Activated T-helper 1 cell treated with anti-CD3 and anti-CD28 coated beads, Interleukin-2, amount 50 U/mL, for 16 hours (primary cell): ENCODE measurements around the gene PLEKHA1.

Experiments used
- DNase-seq, 2 donors: peaks; one replicate each; pipeline ENCODE4 v3.0.0-alpha.2; 2020; ENCODE audit warnings: low read depth in 1 of 2, low spot score in 1 of 2

Gene PLEKHA1

DNA sequence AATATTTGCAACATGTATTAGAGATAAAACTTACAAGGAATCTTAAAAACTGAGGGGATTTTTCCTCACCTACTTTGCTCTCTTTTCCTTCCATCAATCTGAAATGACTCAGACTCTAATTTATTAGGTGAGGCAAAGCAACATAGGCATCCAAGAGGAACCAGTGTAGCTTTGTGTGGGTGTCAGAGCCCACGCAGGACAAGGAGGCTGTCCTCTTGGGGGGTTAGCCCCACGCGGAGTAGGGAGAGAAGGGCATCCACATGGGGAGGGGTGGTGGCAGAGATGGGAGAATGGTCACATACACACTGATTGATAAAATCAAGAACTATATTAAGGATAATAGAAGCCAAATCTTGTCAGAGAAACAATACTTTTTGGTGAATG lies 46.1 kb downstream of the PLEKHA1 start:
- DNase-seq: no peak

DNA sequence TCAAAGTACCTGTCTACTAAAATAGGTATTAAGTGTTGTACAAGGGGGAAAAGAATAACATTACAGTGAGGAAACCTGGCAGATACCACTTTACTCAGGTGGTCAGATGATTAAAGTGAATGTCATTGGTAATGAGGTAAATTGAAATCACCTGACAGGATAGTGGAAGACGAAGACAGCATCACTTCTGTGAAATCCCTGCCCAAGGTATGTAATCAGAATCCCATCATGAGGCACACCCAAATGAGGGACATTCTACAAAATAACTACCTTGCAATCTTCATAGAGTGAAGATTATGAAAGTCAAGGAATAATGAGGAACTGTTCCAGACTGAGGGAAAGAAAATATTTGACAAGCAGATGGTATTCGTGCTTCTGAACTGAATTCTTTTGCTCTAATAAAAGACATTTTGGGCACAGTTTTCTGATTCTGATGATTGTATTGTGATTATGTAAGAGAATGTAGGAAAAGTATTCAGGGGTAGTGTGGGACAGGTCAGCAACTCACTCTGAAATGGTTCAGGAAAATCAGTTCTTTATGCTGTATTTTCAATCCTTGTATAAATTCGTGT lies 46.6 kb downstream of the PLEKHA1 start:
- DNase-seq: no peak

DNA sequence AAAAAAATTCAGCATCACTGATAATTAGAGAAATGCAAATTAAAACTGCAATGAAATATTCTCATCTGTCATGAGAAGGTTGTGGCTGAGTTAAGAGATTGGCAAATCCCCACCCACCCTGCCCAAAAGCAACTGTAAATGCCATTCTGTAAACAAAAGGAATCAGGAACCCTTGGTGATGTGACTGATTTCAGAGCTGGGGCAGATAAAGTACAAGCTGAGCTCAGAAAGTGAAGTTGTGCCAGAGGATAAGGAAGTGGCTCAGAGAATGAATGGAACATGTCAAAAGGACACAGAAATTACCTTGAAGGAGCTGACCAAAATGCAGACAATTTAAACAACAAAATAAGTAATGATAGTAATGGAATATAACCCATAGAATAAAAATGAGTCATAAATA lies 47.2 kb downstream of the PLEKHA1 start:
- DNase-seq: no peak

DNA sequence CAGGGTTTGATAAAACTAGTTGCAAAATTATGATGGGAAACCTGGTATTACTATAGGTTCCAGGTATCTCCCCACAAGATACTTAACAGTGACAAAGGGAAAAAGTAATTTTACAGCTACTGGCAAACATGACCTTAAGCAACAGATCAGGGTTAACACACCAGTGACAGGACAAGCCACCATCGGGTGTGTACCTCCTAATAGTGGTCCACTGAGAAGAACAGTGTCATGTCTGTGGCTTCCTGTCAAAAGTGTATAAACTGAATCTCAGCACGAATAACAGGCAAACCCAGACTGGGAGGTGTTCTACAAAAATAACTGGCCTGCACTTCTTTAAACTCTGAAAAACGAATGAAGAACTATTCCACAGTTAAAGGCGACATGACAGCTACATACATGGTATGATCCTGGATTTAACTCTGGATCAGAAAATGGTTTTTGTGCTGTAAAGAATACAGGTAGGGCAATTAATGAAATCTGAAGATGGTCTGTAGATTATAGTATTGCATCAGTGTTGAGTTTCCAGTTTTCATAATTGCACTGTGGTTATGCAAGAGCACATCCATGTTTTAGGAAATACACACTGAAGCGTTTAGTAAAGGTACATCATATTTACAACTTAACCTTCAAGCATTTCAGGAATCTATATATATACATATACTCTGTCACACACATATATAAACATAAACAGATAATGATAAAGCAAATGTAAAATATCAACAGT lies 47.9 kb downstream of the PLEKHA1 start:
- DNase-seq: no peak

DNA sequence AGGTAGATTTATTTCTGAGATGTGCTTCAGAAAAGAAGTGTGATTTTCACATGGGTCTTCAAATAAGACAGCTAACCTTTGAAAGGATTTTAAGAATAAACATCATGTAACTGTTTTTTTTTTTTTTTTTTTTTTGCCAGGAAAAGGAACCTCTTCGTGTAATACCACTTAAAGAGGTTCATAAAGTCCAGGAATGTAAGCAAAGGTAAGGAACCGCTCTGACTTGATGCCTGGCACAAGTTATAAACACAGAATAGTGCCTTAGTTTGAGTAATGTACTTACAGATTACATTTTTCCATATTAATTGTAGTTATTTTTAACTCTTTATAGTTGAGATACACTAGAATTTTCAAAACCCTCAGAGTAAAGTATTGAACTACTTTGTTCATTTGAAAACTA lies 49.6 kb downstream of the PLEKHA1 start:
- no peak for DNase-seq

DNA sequence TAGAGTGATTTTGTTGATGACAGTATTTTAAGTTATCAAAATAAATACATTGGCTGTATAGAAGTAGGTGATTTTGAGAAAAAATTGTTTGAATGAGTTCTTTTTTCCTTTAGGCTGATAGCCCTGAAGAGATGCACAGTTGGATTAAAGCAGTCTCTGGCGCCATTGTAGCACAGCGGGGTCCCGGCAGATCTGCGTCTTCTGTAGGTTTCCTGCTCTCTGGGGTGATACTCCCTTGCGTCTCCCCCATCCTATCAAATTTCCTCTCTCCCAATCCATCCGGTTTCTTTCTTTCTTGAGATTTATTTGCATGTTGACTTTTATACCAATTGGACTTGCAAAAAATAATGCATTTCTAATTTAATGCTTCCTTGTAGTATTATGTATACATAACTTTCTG lies 52.3 kb downstream of the PLEKHA1 start:
- DNase-seq: no peak

DNA sequence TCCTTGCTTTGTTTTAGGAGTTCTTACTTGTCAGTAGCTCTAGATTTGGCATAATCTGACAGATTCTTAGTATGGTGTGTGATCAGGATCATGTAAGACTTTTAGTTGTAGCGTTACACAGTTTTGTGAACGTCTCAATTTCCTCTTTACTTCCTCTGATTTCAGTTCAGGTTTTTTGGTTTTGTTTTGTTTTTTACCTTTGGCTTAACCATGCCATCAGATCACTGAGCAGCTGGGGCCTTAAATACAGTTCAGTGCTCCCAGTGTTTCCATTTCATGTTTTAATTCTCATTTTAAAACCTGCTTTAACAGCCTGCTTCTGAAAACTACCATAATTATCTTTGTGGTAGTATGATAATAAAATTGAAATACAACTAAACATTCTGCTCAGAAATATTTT lies 52.8 kb downstream of the PLEKHA1 start:
- no peak for DNase-seq

DNA sequence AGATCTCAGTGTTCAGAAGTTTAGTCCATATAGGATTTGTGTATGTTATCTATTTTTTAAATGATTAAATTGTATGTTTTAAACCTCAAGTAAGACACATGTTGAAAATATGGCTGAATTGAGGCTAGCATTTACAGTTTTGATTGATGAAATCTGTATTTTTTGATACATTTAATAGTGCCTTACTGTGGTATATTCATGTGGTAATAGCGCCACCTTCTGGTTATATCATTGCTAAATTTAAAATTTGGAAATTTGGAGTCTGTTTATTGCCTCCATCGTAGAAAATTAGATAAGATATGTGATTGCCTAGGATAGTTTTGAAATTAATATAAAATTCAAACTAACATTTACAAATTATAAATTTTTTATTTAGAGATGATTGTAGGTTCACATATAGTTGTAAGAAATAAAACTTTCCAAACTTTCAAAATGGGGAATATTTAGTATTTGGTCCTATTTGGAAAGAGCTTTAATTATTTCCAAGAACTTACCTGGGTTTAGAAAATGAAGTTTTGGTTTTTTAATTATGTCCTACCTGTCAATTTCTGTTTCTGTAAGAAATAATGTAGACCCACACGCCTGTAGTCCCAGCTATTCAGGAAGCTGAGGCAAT lies 60.8 kb downstream of the PLEKHA1 start:
- no peak for DNase-seq

DNA sequence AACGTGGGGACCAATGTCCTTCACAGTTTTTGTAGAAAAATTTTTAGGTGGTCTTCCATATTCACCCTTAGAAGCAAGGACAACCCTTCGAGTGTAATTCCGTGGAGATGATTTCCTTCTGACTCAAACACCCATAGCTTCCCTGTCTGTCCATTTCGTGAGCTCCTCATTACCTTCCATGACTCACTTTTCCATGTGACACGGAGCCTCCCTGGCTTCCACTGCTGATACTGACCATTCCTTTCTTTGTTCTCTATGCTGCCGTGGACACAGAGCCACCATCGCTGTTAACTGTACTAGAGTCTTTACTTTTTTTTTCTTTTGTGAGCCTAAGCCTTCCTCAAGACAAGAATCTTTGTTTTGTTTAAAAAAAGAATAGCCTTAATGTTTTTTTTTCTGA lies 67.5 kb downstream of the PLEKHA1 start:
- DNase-seq: no peak

DNA sequence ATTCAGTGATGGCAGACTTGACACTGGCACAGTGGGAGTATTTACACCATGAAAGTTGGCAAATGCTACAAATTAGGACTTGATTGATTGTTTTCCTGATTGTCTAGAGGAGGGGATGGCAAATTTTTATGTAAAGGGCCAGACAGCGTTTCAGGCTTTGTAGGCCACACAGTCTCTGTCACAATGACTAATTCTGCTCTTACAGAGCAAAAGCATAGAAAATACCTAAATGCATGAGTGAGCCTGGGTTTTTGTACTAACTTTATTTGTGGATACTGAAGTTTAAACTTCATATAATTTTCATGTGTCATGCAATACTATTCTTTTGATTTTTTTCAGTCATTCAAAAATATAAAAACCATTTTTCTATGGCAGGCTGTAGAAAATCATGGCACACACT lies 71.0 kb downstream of the PLEKHA1 start:
- no peak for DNase-seq

DNA sequence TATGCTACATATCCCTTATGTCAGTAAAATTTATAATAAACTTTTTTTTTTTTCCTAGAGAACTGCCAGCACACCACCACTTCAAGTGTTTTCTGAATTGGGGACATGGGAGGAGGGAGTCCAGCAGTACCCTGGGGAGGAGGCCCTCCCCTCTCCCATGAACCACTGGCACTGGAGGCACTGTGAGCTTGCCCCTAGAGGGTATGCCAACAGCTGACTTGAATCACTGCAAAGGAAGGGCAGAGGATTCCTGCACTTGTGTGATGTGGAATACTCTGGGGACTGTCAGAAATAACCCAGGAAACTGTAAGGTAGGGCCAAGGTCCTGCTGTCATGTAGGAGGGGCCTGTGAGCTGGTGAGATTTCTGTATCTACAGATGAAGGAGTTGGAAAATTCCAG lies 71.4 kb downstream of the PLEKHA1 start:
- no peak for DNase-seq

DNA sequence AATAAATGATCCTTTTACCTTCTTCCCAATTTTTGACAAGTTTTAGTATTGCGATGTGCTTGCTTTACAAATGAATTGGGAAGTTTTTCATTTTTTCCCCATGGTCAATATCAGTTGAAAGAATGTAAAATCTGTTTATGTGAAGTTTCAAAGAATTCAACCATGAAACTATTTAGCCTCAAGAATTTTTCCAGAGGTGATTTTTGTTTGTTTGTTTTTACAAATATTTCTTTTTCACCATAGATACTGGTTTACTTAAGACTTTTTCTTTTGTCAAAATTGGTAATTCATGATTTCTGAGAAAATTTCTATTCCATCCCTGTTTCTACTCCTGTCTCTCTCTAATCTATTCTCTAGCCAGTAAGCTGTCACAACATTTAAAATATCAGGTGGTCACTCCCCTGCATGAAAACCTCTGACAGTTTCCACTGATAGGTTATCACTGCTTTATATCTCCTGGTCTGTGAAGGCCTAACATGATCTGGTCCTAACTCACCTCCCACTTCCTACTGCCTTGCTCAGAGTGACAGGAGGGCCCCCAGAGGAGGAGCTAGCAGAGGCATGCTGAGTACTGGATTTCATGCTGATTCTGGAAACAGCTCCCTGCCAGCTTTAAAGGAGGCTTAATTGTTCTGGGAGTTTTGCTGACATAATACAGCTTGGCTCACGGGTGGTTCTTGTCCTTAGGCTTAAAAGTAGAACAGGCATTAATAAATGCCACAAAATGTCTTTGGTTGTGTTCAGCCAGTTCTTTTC lies 72.3 kb downstream of the PLEKHA1 start:
- DNase-seq: no peak

DNA sequence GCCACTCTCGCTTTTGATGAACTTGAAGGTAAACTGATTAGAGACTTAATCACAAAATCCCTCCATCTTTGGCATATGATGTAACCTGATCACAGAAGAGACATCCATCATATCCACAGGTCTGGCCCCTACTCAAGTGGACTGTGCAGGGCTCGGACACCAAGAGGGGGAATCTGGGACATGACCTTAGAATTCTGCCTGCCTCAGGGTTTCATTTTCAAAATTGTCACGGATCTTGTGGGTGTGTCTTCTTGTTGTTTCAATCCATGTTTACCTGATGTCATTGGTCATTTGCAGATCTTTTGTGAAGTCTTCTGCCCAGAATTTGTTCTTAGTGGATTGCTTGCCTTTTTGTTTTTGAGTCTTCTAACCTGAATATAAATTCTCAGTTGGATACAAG lies 74.1 kb downstream of the PLEKHA1 start:
- no peak for DNase-seq

DNA sequence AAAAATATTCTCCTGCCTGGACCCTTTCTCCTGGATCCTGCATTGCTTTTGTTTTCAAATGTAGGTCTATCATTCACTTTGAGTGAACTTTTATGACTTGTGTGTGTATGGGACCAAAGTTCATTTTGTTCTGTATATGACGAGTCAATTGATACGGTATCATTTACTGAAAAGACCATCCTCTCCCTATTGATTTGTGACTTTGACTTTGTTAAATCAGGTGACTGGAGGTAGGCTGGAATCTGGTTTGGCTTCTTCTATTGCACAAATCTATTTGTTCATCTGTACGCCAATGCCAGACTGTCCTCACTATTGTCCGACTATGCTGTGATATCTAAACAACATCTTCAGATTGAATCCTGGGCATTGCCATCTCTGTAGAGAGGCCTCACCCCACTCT lies 74.6 kb downstream of the PLEKHA1 start:
- no peak for DNase-seq

DNA sequence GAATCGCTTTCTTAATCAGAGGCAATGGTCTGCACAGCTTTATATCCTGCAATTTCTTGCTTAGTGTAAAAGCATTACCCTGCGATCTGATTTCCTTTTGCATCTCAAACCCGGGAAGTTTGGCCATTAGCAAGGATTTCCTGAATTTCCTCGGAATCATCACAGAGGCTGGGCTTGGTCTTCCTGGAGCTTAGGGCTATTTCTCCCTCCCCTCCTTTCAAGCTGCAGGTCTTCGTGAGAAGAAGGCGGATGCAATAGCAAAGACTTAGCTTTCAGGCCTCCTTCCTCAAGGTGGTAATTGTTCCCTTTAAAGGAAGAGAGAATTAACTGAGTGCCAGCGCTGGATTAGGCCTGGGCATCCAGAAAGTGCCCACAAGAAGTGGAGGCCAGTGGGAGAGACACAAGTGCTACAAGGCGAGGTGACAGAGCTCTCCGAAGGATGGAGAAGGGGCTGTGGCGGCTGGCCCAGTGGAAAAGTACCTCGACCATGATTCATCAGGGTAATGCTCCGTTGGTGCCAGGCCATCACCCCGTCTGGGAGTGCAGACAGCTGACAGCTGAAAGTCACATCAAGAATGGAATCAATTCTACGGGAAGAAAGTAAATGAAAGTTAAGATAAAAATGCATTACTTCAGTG lies 76.0 kb downstream of the PLEKHA1 start:
- no peak for DNase-seq

DNA sequence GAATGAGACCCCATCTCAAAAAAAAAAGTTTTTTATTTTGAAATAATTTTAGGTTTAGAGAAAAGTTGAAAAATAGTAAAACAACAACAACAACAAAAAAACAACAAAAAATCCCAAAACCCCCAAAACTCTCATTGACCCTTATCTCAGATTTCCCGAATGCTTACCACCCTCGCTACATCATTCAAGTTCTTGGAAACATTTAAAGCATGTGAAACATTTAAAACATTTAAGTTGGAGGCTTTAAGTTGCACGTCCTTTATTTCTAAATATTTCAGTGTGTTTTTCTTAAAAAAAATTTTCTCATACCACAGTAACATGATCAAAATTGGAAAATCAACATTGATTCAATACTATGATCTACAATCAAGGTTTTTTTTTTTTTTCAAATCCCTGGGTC lies 79.6 kb downstream of the PLEKHA1 start:
- no peak for DNase-seq

DNA sequence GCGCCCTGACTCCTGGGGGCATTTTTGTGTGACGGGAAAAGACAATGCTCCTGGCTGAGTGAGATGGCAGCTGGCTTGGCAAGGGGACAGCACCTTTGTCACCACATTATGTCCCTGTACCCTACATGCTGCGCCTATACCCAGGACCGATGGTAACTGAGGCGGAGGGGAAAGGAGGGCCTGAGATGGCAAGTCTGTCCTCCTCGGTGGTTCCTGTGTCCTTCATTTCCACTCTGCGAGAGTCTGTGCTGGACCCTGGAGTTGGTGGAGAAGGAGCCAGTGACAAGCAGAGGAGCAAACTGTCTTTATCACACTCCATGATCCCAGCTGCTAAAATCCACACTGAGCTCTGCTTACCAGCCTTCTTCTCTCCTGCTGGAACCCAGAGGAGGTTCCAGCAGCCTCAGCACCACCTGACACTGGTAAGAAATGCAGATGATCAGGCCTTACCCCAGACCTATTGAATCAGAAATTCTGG lies 80.1 kb downstream of the PLEKHA1 start, which contains the start of gene ARMS2:
Gene ARMS2 (plus strand): TSS at position 51 of the 478 bp plus-strand sequence. CDS start 75 bp downstream, at position 126.
- no peak for DNase-seq

DNA sequence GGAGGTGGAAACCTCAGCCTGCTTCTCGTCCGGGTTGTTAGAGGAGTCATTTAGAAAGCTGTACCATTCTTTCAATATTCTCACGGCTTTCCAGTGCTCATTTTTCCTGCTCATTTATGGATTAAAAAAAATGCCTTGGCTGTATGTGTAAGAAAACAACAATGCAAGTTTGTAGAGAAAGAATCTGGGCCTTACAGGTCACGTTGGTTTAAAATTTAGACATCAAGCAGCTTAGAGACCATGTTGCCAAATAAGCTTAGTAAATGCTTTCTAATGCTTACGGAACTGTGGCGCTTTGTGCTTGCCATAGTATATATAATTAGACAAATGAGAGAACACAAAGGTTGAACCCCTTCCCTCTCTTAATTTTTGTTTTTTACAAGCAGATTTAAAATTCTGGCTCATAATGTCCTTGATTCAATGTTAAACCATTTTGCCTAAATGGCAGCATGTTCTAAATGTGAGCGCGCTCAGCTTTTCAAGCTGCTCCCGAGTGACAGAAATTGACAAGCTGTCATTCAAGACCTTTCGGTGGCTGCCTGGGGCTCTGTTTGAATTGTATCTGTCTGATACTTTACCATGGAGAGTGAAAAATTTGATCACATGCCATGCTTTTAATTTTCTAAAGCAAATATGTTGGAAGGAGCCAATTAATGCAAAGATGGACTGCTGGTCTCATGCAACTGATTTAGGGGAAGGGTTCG lies 81.0 kb downstream of the PLEKHA1 start:
- no peak for DNase-seq

DNA sequence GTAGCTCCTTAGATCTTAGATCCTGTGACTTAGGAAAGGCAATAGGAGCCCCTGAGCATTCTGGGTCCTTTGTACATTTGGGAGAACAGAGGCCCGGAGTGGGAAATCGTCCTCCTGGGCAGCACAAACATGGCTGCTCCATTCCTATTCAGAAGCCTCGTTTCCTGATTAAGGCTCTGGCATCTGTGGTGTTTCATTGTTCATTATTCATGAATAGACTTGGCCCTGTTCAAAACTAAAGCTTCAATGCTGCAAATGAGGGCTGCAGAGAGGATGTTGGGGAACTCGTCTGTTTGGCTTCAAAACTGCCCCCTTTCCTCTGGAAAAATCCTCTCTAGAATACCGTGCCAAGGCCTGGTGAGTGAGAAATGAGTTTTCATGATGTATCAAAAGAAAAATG lies 83.4 kb downstream of the PLEKHA1 start:
- DNase-seq: no peak

DNA sequence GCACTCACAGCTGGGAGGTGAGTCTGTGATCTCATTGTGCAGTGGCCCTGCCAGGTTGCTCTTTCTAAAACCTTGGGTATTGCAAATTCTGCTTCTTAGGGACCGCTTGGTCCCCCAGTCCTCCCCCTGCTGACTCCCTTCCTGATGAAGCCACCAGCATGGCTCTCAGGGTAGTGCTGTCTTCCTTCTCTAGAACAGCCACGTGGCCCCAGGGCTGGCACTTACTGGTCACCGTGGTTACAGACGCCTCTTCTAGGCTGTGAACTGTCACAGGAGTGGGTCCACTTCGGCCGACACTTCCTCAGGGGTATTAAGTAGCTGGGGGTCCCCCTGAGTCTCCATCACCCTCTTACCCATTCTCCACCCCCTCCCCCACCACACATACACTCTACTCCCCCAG lies 84.2 kb downstream of the PLEKHA1 start:
- no peak for DNase-seq
